RWPE1 (cell line): ENCODE data around the gene CCDC170.

Experiments
- CTCF ChIA-PET: fragments of 350-600 bp; sonication (Branson Sonifier 250); formaldehyde crosslinking; extraction: SDS; loops from one replicate; lab custom pipeline; 2021; lab: Yijun Ruan, JAX
- POLR2A ChIA-PET: fragments of 400-600 bp; formaldehyde crosslinking; extraction: SDS; loops from one replicate; lab custom pipeline; 2020; ENCODE audit warnings: antibody characterized with exemption; ENCODE audit not compliant: low non-redundant PET; lab: Yijun Ruan, JAX
- DNase-seq: peaks from one replicate; pipeline ENCODE4 v3.0.0; 2012; ENCODE audit warnings: low spot score
- H3K27ac ChIP-seq: fragments of 450-650 bp; 2 replicates; pipeline ENCODE4 v1.5.1; 2017
- CTCF ChIP-seq: fragments of 450-650 bp; conservative IDR thresholded peaks from 2 replicates; pipeline ENCODE4 v1.5.1; 2017; ENCODE audit warnings: low read depth, mild to moderate bottlenecking

The CCDC170 gene

GRCh38 chr6:151477726-151478125, 16.1 kb upstream of the CCDC170 start:
- ChIA-PET CTCF (no interaction called here), POLR2A (no interaction called here)
- no peak for DNase-seq
- no peak for TF ChIP-seq CTCF
- H3K27ac ChIP-seq = no peak overlapping the region

- ChIA-PET POLR2A (no interaction called here), CTCF (interaction anchor here (1.0 kb wide), 1 partner anchor 10 kb away, joined by 3 read pairs; no protein-coding TSS in a partner anchor)
- DNase-seq = no peak
- H3K27ac ChIP-seq = no peak overlapping the region
- no peak for TF ChIP-seq CTCF
These were observed 15.1 kb upstream of the CCDC170 start for GRCh38 chr6:151478670-151479069.

- TF ChIP-seq CTCF = no peak
- no peak for DNase-seq
- no peak overlapping the region for H3K27ac ChIP-seq
- ChIA-PET POLR2A (no interaction called here), CTCF (interaction anchor here (0.6 kb wide), 1 partner anchor 143 kb away, joined by 3 read pairs; no protein-coding TSS in a partner anchor)
These were observed 12.0 kb upstream of the CCDC170 start for GRCh38 chr6:151481786-151482185.

- POLR2A ChIA-PET = no interaction called here
- TF ChIP-seq CTCF = no peak
- CTCF ChIA-PET = interaction anchor here (0.6 kb wide), 1 partner anchor 142 kb away, joined by 3 read pairs; no protein-coding TSS in a partner anchor
These were observed 11.5 kb upstream of the CCDC170 start for GRCh38 chr6:151482290-151482689.

GRCh38 chr6:151483994-151484393, 9.8 kb upstream of the CCDC170 start:
- CTCF ChIA-PET = no interaction called here
- POLR2A ChIA-PET = no interaction called here
- DNase-seq = no peak
- no peak for TF ChIP-seq CTCF
- H3K27ac ChIP-seq = no peak overlapping the region

More at GRCh38 chr6:151482290-151482689, 11.5 kb upstream of the CCDC170 start:
- H3K27ac ChIP-seq = no peak overlapping the region
- no peak for DNase-seq

GRCh38 chr6:151488226-151488625, 5.6 kb upstream of the CCDC170 start:
- ChIA-PET CTCF (interaction anchor here (0.6 kb wide), 1 partner anchor 39 kb away, joined by 4 read pairs; no protein-coding TSS in a partner anchor), POLR2A (no interaction called here)
- no peak for TF ChIP-seq CTCF
- no peak for DNase-seq
- no peak overlapping the region for H3K27ac ChIP-seq
